Skin epidermis (tissue), 12 donors: ENCODE results near the gene WDR33.

Experiments
- H3K27ac ChIP-seq, 21 experiments: fragments of 200-600 bp; sonication (generic) in 11 of 21; one replicate each; pipeline ENCODE4 v1.5.0; 2020; ENCODE audit warnings: mild to moderate bottlenecking in 3 of 21, inconsistent platforms in 2 of 21, moderate library complexity in 2 of 21
- H3K4me3 ChIP-seq, 7 experiments: fragments of 200-600 bp; sonication (generic) in 2 of 7; one replicate each; pipeline ENCODE4 v1.5.0; 2020; ENCODE audit warnings: inconsistent platforms in 2 of 7, mild to moderate bottlenecking in 2 of 7, moderate library complexity in 1 of 7

WDR33 gene

DNA sequence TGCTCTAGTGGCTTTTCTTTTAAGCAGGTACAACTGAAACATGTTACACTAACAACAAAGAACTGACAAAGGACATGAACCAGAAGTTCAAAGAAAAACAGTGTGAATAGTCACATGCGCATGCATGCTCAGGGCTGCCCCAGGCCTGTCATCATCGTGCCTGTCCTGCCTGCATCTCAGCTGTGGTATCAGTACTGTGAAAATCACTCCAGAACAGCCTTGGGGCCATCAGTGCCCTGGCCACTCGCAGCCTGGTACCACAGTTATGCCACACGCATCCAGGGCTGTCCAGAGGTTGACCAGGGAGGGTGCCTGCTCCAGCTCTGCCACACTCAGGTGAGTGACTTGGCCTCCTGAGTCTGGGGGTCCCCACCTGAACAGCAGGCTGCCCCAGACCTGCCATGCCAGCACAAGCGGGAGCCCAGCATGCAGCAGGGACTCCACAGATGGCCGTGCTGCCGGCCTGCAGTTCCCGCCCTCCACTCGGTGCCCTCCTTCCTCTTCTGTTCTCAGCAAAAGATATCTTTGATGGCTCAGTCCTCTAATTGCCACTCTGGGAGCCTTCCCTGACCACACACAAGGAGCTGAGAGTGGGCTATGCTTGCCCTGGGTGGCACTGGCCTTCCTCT is 147.9 kb downstream of the WDR33 start:
- H3K4me3 ChIP-seq, result no peak overlapping the region
- H3K27ac ChIP-seq, result peak overlapping the region in 2 of 21 experiments; percentile 65 to 83

DNA sequence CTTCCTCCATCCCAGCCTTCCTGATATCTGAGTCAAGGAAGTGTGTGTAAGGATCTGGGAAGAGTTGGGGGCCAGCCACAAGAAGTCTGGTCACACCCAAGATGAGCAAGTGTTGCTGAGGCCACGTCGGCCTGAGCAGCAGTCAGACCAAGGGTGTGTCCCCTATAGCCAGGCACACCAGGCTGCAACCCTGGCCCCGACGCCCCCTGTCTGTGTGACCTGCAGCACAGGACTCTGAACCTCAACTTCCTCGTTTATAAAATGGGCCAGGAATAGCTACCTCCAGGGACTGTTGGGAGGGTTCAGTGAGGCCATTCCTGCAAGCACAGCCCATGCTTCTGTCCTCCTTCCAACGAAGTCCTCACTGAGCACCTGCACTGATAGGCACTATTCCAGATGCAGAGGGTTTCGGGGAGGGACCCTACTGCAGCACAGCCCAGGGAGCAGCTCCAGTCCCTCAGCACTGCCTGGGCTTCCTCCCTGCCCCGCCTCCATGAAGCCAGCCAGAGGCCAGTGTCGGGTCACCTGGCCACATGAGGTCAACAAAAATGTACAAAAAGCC is 148.9 kb downstream of the WDR33 start:
- peak overlapping the region in 1 of 21 experiments; percentile 81 for H3K27ac ChIP-seq
- H3K4me3 ChIP-seq, result no peak overlapping the region

DNA sequence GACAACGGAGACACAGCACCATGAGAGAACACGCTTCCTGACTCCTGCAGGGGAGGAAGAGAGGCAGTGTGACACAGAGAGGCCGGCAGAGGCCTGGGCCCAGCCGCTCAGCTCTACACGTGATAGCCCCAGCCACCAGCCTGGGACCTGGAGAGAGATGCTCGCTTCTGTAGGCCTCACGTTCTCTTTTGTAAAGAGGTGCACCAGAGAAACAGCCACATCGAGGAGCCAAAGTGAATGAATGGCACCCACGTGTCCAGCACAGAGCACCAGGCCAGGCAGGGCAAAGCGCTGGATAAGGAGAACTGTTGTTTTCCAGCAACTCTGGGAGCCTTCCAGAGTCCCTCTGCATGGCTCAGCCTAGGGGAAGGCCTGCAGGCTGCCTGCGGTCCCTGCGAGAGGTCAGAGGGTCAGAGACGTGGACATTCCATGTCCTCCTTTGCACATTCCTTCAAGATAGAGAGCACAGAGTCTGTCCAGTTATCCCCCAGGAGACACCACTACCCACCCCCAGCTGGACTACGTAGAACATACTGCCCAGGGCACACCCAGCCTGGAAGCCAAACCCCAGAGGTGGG is 149.8 kb downstream of the WDR33 start:
- Histone ChIP-seq H3K4me3 (no peak overlapping the region), H3K27ac (peak overlapping the region in 8 of 21 experiments; percentile 5 to 81 (median 22))

DNA sequence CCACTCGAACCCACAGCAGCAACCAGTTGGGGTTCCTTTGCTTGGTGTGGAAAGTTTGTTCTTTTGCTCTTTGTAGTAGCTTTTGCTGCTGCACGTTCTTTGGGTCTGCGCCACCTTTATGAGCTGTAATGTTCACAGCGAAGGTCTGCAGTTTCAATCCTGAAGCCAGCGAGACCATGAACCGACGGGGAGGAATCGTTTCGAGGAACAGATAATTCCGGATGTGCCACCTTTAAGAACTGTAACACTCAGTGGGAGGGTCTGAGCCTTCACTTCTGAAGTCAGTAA is 150.7 kb downstream of the WDR33 start:
- peak overlapping the region in 3 of 21 experiments; percentile 60 to 81 (median 63) for H3K27ac ChIP-seq
- H3K4me3 ChIP-seq, result no peak overlapping the region

GRCh38 chr2:127659408-127660290 is 151.3 kb downstream of the WDR33 start:
- H3K4me3 ChIP-seq, result no peak overlapping the region
- H3K27ac ChIP-seq, result peak overlapping the region in 11 of 21 experiments; percentile 5 to 81 (median 30)

DNA sequence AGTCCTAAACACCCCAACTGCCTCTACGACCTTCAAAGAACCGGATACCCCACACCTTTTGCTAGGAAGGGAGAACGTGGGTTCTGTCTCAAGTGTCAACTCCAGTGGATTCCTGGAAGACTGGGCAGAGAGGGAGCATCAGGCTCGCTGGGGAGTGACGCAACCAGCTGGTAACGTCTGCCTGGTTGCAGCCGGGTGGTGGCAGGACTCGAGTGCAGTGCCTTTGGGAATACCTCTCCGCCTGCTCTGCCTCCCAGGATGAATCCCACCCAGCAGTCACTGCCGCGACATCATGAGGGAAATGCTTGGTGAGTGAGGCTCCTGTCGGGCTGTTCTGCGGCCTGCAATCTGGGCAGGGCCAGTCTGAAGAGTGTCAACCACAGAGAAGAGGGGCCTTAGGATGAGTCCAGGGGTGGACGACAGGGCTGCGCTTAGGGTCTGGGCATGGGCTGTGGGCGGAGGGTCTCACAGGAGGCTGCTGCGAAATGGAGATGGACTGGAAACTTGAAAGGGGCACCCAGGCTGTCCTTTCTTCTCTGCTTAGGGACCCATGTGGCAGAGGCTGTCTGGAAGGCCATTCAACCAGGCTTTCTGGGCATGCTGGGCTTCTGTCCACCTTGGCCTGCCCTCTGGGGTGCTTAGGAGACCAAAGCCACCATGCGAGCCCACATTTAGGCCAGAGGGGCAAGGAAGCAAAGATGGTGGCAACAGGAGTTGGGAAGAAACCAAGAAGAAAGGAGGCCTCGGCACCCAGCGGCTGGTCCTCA is 152.1 kb downstream of the WDR33 start:
- peak overlapping the region in 10 of 21 experiments; percentile 5 to 79 (median 30) for H3K27ac ChIP-seq
- H3K4me3 ChIP-seq, result no peak overlapping the region

DNA sequence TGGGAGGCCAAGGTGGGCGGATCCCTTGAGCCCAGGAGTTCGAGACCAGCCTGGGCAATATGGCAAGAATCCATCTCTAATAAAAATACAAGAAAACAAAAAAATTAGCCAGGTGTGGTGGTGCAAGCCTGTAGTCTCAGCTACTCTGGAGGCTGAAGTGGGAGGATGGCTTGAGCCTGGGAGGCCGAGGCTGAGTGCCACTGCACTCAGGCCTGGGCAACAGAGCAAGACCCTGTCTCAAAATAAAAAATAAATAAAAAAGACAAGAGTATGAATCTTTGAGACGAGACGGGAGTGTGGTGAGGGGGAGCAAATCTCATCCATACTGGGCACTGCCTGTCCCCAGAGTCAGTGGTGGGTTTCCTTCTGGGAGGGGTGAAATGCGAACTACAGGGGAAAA is 152.8 kb downstream of the WDR33 start:
- peak overlapping the region in 4 of 21 experiments; percentile 5 to 79 (median 42) for H3K27ac ChIP-seq
- H3K4me3 ChIP-seq, result no peak overlapping the region

GRCh38 chr2:127657232-127657595 is 153.8 kb downstream of the WDR33 start:
- Histone ChIP-seq H3K4me3 (no peak overlapping the region), H3K27ac (peak overlapping the region in 1 of 21 experiments; percentile 31)

DNA sequence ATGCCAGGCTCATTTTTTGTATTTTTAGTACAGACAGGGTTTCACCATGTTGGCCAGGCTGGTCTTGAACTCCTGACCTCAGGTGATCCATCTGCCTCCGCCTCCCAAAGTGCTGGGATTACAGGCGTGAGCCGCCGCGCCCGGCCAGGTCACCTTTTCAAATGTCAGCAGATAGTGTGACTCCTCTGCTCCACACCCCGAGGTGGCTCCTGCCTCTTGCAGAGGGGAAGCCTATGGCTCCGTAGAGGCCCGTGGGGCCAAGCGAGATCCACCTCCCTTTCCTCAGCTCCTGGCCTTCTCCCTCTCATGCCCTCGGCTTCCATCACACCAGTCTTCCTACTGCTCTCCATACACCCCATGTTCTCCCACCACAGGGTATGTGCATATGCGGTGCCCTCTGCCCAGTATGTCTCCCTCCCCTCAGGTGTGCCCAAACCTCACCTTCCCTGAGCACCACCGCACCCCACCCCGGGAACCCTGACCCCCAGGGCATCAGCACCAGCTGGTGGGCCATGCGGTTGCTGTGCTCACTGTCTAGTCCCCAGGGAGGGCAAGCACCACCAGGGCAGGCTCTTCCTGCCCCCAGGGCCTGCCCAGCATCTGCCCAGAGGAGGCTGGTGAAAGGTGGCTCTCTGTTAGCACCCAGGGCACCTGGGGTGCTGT is 154.3 kb downstream of the WDR33 start:
- H3K27ac ChIP-seq, result peak overlapping the region in 1 of 21 experiments; percentile 31
- no peak overlapping the region for H3K4me3 ChIP-seq

DNA sequence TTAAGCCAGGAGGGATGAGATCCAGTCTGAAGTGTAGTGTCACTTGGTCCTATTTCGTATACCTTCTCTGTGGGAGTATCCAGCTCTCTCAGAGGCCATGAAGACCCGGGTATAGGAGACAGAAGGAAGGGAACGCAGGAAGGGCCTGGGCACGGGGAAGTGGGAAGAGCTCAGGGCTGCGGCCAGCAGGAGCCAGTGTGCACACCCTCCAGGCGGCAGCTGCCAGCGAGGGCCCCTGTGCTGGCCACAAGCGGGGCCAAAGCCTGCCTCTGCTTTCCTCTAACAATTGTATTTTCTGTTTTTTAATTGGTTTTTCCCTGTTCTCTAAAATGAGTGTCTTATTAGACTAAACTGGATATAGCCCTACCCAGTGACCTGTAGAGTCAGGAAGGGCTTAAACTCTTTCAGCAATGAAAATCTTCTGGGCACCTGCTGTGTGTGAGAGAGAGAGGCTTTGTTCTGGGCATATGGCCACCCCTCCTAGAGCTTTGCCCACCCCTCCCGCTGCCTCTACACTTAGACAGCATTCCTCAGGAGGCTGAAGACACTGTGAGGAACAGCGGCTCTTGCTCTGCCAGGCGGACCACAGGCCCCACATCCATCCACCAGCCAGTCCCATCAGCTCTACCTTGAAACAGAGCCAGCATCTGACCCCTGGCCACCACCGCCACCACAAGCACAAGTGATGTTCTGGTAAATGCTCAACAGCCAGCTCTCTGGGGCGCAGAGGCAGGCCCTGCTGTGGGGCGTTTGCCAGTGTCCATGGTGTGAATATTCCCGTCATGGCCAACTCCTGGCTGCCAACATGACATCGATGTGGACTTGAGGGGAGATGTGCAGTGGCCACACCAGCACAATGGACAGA is 155.5 kb downstream of the WDR33 start:
- H3K4me3 ChIP-seq, result no peak overlapping the region
- H3K27ac ChIP-seq, result no peak overlapping the region

DNA sequence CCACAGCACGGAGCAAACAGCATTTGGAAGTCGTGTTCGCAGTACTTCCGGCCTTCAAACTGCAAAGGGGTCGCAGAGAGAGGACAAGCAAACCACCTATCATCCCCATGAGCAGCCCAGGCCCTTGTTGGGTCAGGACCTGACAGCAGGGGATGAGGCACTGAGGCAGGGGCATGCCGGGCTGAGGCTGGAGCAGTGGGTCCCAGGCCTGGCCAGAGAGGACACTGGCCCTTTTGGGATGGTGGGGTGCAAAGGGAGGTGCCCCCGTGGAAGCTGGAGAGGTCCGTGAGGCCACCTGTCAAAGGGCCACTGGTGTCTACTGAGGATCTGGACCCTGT is 156.2 kb downstream of the WDR33 start:
- Histone ChIP-seq H3K4me3 (no peak overlapping the region), H3K27ac (no peak overlapping the region)

- H3K4me3 ChIP-seq, result no peak overlapping the region
- no peak overlapping the region for H3K27ac ChIP-seq
These were observed 156.7 kb downstream of the WDR33 start for GRCh38 chr2:127654084-127654837.

GRCh38 chr2:127653421-127654083 is 157.4 kb downstream of the WDR33 start:
- no peak overlapping the region for H3K4me3 ChIP-seq
- no peak overlapping the region for H3K27ac ChIP-seq

DNA sequence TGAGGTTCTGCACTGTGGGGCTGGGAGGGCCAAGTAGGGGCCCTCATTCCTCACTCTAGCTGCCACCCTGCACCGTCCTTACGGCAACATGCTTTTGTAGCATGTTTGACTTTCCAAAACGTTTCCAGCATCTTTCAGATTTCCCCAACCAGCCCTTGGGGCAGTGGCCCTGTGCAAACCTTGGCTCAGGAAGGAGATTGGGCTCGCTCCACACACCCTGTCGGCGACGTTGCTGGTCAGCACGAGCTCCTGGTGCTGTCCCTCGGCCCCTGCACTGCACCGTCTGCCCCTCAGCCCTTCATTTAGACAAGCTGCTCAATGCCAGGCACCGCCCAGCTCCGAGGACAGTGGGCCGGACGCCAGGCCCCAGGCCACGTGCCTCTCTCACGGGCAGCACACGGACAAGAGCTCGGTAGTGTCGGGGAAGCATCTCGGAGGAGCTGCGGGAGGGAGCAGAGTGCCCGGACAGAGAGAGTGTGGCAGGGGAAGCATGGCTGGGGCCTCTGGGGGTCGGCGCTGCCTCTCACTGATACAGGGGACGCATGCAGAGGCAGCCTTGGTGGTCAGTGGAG is 158.1 kb downstream of the WDR33 start:
- H3K27ac ChIP-seq, result no peak overlapping the region
- no peak overlapping the region for H3K4me3 ChIP-seq

GRCh38 chr2:127651971-127652550 is 158.9 kb downstream of the WDR33 start:
- Histone ChIP-seq H3K27ac (peak overlapping the region in 1 of 21 experiments; percentile 20), H3K4me3 (no peak overlapping the region)

DNA sequence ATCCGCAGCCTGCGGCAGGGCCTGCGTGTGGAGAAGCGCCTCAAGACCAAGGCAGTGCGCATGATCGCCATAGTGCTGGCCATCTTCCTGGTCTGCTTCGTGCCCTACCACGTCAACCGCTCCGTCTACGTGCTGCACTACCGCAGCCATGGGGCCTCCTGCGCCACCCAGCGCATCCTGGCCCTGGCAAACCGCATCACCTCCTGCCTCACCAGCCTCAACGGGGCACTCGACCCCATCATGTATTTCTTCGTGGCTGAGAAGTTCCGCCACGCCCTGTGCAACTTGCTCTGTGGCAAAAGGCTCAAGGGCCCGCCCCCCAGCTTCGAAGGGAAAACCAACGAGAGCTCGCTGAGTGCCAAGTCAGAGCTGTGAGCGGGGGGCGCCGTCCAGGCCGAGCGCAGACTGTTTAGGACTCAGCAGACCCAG is 159.6 kb downstream of the WDR33 start:
- Histone ChIP-seq H3K27ac (peak overlapping the region in 2 of 21 experiments; percentile 12 to 20), H3K4me3 (no peak overlapping the region)
